Lung (tissue), 12 donors: ENCODE measurements around the gene GPR151. TPM values are rescaled to one million over a fixed set of nuclear protein-coding genes. Genes with fewer than 3 reads are reported as not detected.
"Not testable (repeated sequence)": the region's sequence is repeated elsewhere in the genome, so short reads cannot be mapped to it uniquely, and the experiment has no call there.

Experiments
- ATAC-seq: fragments of 200-7000 bp; cut with Tn5 transposase; one replicate; pipeline ENCODE4 v1.9.1; 2020; ENCODE audit warnings: moderate number of reproducible peaks; ENCODE audit not compliant: insufficient read depth, low FRiP score
- DNase-seq, 3 donors: peaks; one replicate each; pipeline ENCODE4 v3.0.0-alpha.2; 2013 to 2017
- H3K27ac ChIP-seq, 2 donors: one replicate each; pipeline ENCODE4 v1.5.1; 2013; ENCODE audit warnings: mild to moderate bottlenecking in 2 of 2, moderate library complexity in 2 of 2, control low read depth in 1 of 2, inconsistent platforms in 1 of 2, low read depth in 1 of 2, low read length in 1 of 2
- H3K27me3 ChIP-seq, 3 donors: one replicate each; pipeline ENCODE4 v1.5.1; 2013; ENCODE audit warnings: low read length in 2 of 3; ENCODE audit not compliant: control insufficient read depth in 3 of 3, insufficient read depth in 3 of 3
- H3K36me3 ChIP-seq, 4 donors: one replicate each; pipeline ENCODE4 v1.5.1; 2013; ENCODE audit warnings: low read length in 4 of 4, mild to moderate bottlenecking in 1 of 4, moderate library complexity in 1 of 4; ENCODE audit not compliant: control insufficient read depth in 4 of 4, insufficient read depth in 4 of 4
- H3K4me1 ChIP-seq, 5 donors: one replicate each; pipeline ENCODE4 v1.5.1; 2013; ENCODE audit warnings: low read length in 5 of 5, mild to moderate bottlenecking in 2 of 5, moderate library complexity in 1 of 5; ENCODE audit not compliant: control insufficient read depth in 5 of 5, insufficient read depth in 5 of 5
- H3K4me3 ChIP-seq: one replicate; pipeline ENCODE4 v1.5.1; 2013; ENCODE audit warnings: mild to moderate bottlenecking, control low read depth, moderate library complexity
- H3K9ac ChIP-seq, 2 donors: one replicate each; pipeline ENCODE4 v1.5.1; 2013; ENCODE audit warnings: low read length in 2 of 2, control low read depth in 1 of 2; ENCODE audit not compliant: insufficient read depth in 1 of 2
- H3K9me3 ChIP-seq, 4 donors: one replicate each; pipeline ENCODE4 v1.5.1; 2013; ENCODE audit warnings: low read length in 3 of 4, mild to moderate bottlenecking in 1 of 4, moderate library complexity in 1 of 4; ENCODE audit not compliant: control insufficient read depth in 4 of 4, insufficient read depth in 3 of 4
- CTCF ChIP-seq: IDR thresholded peaks from 2 replicates; pipeline ENCODE4 v1.5.1; 2012; ENCODE audit warnings: mild to moderate bottlenecking; ENCODE audit errors: control extremely low read depth, extremely low read depth
- WGBS, 2 donors: extraction: QIAGEN DNeasy Blood & Tissue Kit; methylation state at CpG; one replicate each; pipeline ENCODE4 v1.1.7; 2013; 5-methylcytosine and 5-hydroxymethylcytosine counted together
- polyA plus RNA-seq, 2 donors: library from polyadenylated mRNA; stranded (reverse); fragments of 200-250 nt; gene quantifications; one replicate each; pipeline ENCODE4 v1.2.1, GENCODE V29; 2013
- total RNA-seq, 2 donors: library from RNA; depleted of rRNA in 1 of 2; stranded (reverse); fragments of >200 nt in 1 of 2; gene quantifications; one replicate each; pipeline ENCODE4 v1.2.1, GENCODE V29; 2014 to 2021
- donor health status: control.
- donor health status: control.
- donor health status: Bipolar disorder and iron deficiency.
- donor health status: healthy.
- donor health status: DM: yes; HTN: yes; CAD: no.

Gene GPR151
- total and polyA plus RNA-seq, 4 donors = not detected

DNA sequence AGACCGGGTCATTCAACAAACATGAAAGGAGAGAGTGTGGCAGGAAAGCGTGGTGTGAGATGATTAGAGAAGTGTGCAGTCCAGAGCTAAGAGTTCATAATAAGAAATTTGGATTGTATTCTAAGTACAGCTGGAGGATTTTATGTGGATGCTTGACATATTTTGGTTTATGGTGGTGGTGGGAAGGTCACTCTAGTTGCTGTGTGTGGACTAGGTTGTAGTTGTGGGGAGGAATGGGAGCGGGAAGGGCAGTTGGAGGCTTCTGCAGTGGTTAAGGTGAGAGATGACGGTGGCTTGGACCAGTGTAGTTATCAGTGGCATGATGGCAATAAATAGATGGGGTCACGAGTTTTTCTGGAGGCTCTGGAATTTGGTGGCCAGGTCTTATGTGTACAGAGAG, 45.7 kb upstream of the GPR151 start:
- Histone ChIP-seq H3K4me1 (peaks cover 0 to 1% (median 0%) of the 10 kb centered on the region in 5 donors), H3K27ac (no peak overlapping the region), H3K4me3 (no peak overlapping the region), H3K36me3 (no peaks in the 10 kb centered on the region), H3K9ac (no peak overlapping the region), H3K27me3 (no peaks in the 10 kb centered on the region), H3K9me3 (no peaks in the 10 kb centered on the region)
- DNase-seq (no peak), ATAC-seq (no peak)
- 72 to 94% methylated on average over 5 of the region's 5 CpGs for WGBS, 2 donors
- TF ChIP-seq CTCF = no peak

DNA sequence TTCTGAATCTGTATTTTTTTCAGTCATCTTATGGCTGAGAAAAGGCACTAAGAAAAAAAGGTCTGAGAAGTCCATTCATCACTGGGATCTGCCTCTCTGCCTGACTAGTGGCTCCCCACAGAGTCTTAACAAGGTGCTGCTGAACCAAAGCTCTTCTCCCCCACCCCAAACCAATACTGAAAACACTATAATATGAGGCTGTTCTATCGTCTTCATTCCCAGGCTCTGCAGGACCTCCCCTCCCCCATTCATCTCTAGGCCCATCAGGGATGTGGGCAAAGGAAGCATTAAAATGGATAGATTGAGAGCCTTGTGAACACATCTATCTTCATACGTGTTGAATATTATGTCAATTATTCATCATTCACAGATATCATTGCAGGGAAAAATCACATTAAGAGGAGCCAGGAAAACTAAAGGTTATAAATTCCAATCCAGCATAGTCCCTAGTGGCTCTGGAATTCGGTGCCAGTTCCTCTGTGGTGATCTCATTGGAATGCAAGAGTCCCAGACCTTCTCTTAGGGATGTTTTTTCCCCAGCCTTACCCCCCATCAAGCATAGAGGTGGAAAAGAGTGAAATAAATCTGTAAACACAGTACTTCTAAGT, 44.3 kb upstream of the GPR151 start:
- no peaks in the 10 kb centered on the region for H3K9me3 ChIP-seq
- no peak for TF ChIP-seq CTCF
- H3K4me1 ChIP-seq = peaks cover 0 to 1% (median 0%) of the 10 kb centered on the region in 5 donors
- no peak overlapping the region for H3K9ac ChIP-seq
- no peaks in the 10 kb centered on the region for H3K36me3 ChIP-seq
- 53 to 72% methylated on average over 3 of the region's 3 CpGs for WGBS, 2 donors
- ATAC-seq (no peak), DNase-seq (no peak)
- H3K4me3 ChIP-seq = no peak overlapping the region
- H3K27ac ChIP-seq = no peak overlapping the region
- no peaks in the 10 kb centered on the region for H3K27me3 ChIP-seq

- not testable (repeated sequence) for DNase-seq, H3K4me1 ChIP-seq, H3K36me3 ChIP-seq, ATAC-seq, H3K27ac ChIP-seq, H3K27me3 ChIP-seq, H3K9me3 ChIP-seq, H3K9ac ChIP-seq, H3K4me3 ChIP-seq
- 88% methylated on average over 4 of the region's 4 CpGs for WGBS, 2 donors
Measured at GRCh38 chr5:146556884-146557283, 40.9 kb upstream of the GPR151 start.

GRCh38 chr5:146553446-146553845, 37.5 kb upstream of the GPR151 start:
- ATAC-seq = no peak
- no peak for TF ChIP-seq CTCF
- no peak overlapping the region for H3K4me3 ChIP-seq
- DNase-seq = no peak
- H3K9ac ChIP-seq = no peak overlapping the region
- H3K4me1 ChIP-seq = no peaks in the 10 kb centered on the region
- H3K36me3 ChIP-seq = no peaks in the 10 kb centered on the region
- H3K9me3 ChIP-seq = no peaks in the 10 kb centered on the region
- H3K27me3 ChIP-seq = peaks cover 0 to 4% (median 0%) of the 10 kb centered on the region in 3 donors
- no peak overlapping the region for H3K27ac ChIP-seq
- 37 to 49% methylated on average over 3 of the region's 3 CpGs for WGBS, 2 donors
